ENCODE results near the gene TPST1. TPM values are rescaled to one million over a fixed set of nuclear protein-coding genes. Genes with fewer than 3 reads are reported as not detected.
A peak's percentile ranks its signal among the peaks of the same experiment; 100 is the strongest.

The TPST1 gene
- total and polyA plus RNA-seq, 4 donors: 7.2 to 56.7 (median 34.5) TPM

GRCh38 chr7:66198469-66198868 is 6.7 kb upstream of the TPST1 start:
- no peak overlapping the region for H3K4me3 ChIP-seq
- DNase-seq (no peak), ATAC-seq (ENCODE audit: insufficient read depth, low FRiP score) (no peak)
- TF ChIP-seq CTCF (IDR thresholded peaks at IDR 0.05; ENCODE audit: control extremely low read depth, extremely low read depth): no peak
- H3K4me1 ChIP-seq (ENCODE audit: control insufficient read depth in 5 of 5, insufficient read depth in 5 of 5, low read length in 5 of 5): peaks cover 0 to 2% (median 0%) of the 10 kb centered on the region in 5 donors
- H3K36me3 ChIP-seq (ENCODE audit: control insufficient read depth in 4 of 4, insufficient read depth in 4 of 4, low read length in 4 of 4): no peaks in the 10 kb centered on the region
- WGBS, 2 donors: 51 to 56% methylated on average over 2 of the region's 2 CpGs
- no peaks in the 10 kb centered on the region for H3K9me3 ChIP-seq (ENCODE audit: control insufficient read depth in 4 of 4, insufficient read depth in 3 of 4, low read length in 3 of 4)
- H3K27me3 ChIP-seq (ENCODE audit: control insufficient read depth in 3 of 3, insufficient read depth in 3 of 3, low read length in 2 of 3): no peaks in the 10 kb centered on the region
- H3K27ac ChIP-seq (ENCODE audit: low read depth in 1 of 2, low read length in 1 of 2): no peak overlapping the region
- no peak overlapping the region for H3K9ac ChIP-seq (ENCODE audit: insufficient read depth in 1 of 2, low read length in 2 of 2)

- Histone ChIP-seq H3K4me1 (ENCODE audit: control insufficient read depth in 5 of 5, insufficient read depth in 5 of 5, low read length in 5 of 5) (peaks cover 0 to 2% (median 0%) of the 10 kb centered on the region in 5 donors), H3K36me3 (ENCODE audit: control insufficient read depth in 4 of 4, insufficient read depth in 4 of 4, low read length in 4 of 4) (no peaks in the 10 kb centered on the region), H3K27me3 (ENCODE audit: control insufficient read depth in 3 of 3, insufficient read depth in 3 of 3, low read length in 2 of 3) (no peaks in the 10 kb centered on the region), H3K27ac (ENCODE audit: low read depth in 1 of 2, low read length in 1 of 2) (no peak overlapping the region), H3K4me3 (no peak overlapping the region), H3K9ac (ENCODE audit: insufficient read depth in 1 of 2, low read length in 2 of 2) (no peak overlapping the region), H3K9me3 (ENCODE audit: control insufficient read depth in 4 of 4, insufficient read depth in 3 of 4, low read length in 3 of 4) (no peaks in the 10 kb centered on the region)
- DNase-seq (no peak), ATAC-seq (ENCODE audit: insufficient read depth, low FRiP score) (no peak)
- no peak for TF ChIP-seq CTCF (IDR thresholded peaks at IDR 0.05; ENCODE audit: control extremely low read depth, extremely low read depth)
- WGBS, 2 donors: 94 to 95% methylated on average over 4 of the region's 4 CpGs
Observed at GRCh38 chr7:66198956-66199355, 6.2 kb upstream of the TPST1 start.

- 32 to 58% methylated on average over 8 of the region's 8 CpGs for WGBS, 2 donors
- Histone ChIP-seq H3K4me1 (ENCODE audit: control insufficient read depth in 5 of 5, insufficient read depth in 5 of 5, low read length in 5 of 5) (peaks cover 0 to 22% (median 3%) of the 10 kb centered on the region in 5 donors), H3K36me3 (ENCODE audit: control insufficient read depth in 4 of 4, insufficient read depth in 4 of 4, low read length in 4 of 4) (no peaks in the 10 kb centered on the region), H3K4me3 (no peak overlapping the region), H3K27ac (ENCODE audit: low read depth in 1 of 2, low read length in 1 of 2) (no peak overlapping the region), H3K9ac (ENCODE audit: insufficient read depth in 1 of 2, low read length in 2 of 2) (no peak overlapping the region), H3K27me3 (ENCODE audit: control insufficient read depth in 3 of 3, insufficient read depth in 3 of 3, low read length in 2 of 3) (no peaks in the 10 kb centered on the region), H3K9me3 (ENCODE audit: control insufficient read depth in 4 of 4, insufficient read depth in 3 of 4, low read length in 3 of 4) (no peaks in the 10 kb centered on the region)
- DNase-seq: no peak
- TF ChIP-seq CTCF (IDR thresholded peaks at IDR 0.05; ENCODE audit: control extremely low read depth, extremely low read depth): no peak
- no peak for ATAC-seq (ENCODE audit: insufficient read depth, low FRiP score)
Observed at GRCh38 chr7:66202441-66202840, 2.7 kb upstream of the TPST1 start.

GRCh38 chr7:66205741-66206090 is 582 bp downstream of the TPST1 start:
- no peaks in the 10 kb centered on the region for H3K27me3 ChIP-seq (ENCODE audit: control insufficient read depth in 3 of 3, insufficient read depth in 3 of 3, low read length in 2 of 3)
- peak overlapping the region in 1 of 2 donors; percentile 83 for H3K27ac ChIP-seq (ENCODE audit: low read depth in 1 of 2, low read length in 1 of 2)
- peaks cover 0 to 28% (median 8%) of the 10 kb centered on the region in 5 donors for H3K4me1 ChIP-seq (ENCODE audit: control insufficient read depth in 5 of 5, insufficient read depth in 5 of 5, low read length in 5 of 5)
- peak overlapping the region; percentile 73 for H3K4me3 ChIP-seq
- TF ChIP-seq CTCF (IDR thresholded peaks at IDR 0.05; ENCODE audit: control extremely low read depth, extremely low read depth): no peak
- WGBS, 2 donors: 7% methylated on average over 22 of the region's 22 CpGs
- H3K9ac ChIP-seq (ENCODE audit: insufficient read depth in 1 of 2, low read length in 2 of 2): peak overlapping the region; percentile 74 to 94
- DNase-seq (peak in 2 of 3 donors; percentile 17 to 40), ATAC-seq (ENCODE audit: insufficient read depth, low FRiP score) (no peak)
- H3K36me3 ChIP-seq (ENCODE audit: control insufficient read depth in 4 of 4, insufficient read depth in 4 of 4, low read length in 4 of 4): peaks cover 0 to 9% (median 2%) of the 10 kb centered on the region in 4 donors
- H3K9me3 ChIP-seq (ENCODE audit: control insufficient read depth in 4 of 4, insufficient read depth in 3 of 4, low read length in 3 of 4): no peaks in the 10 kb centered on the region

All from lung (tissue), 12 donors.